Measurements from ENCODE around the gene GZMM. TPM values are rescaled to one million over a fixed set of nuclear protein-coding genes. Genes with fewer than 3 reads are reported as not detected.

GZMM gene
- polyA plus RNA-seq, 1 donor, result 2.0 TPM

DNA sequence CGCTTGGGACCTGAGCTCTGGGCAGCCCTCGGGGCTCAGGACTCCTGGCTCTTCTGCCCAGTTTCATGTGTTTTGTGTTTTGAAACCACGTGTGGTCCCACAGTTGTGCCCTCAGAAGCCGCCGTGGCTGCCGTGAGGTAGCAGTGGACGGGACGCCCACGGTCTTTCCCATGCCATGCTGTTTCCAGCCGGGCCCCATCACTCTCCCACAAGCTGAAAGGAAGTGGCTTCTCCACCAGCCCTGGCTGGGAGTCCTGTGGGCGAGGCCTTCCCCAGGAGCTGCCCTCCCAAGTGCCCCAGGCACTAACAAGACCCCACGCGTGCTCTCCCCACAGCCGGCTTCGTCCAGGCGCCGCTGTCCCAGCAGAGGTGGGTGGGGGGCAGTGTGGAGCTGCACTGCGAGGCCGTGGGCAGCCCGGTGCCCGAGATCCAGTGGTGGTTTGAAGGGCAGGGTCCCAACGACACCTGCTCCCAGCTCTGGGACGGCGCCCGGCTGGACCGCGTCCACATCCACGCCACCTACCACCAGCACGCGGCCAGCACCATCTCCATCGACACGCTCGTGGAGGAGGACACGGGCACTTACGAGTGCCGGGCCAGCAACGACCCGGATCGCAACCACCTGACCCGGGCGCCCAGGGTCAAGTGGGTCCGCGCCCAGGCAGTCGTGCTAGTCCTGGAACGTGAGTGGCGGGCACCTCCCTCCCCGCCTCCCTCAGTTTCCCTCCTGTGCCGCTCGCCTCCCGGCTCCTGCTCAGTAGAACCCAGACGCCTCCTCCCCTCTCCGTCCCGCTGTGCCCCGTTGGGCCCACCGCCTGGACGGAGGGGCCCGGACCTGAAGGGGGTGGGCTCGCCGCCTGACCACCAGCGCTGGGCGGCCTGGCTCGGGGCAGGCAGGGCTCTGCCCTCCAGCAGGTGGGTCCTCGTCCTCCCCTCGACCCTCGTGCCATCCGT is 33.9 kb downstream of the GZMM start:
- Histone ChIP-seq H3K36me3 (ENCODE audit: control insufficient read depth, insufficient read depth, low read length) (peaks cover 49% of the 10 kb centered on the region), H3K9me3 (ENCODE audit: control insufficient read depth, low read depth, low read length) (peaks cover 6% of the 10 kb centered on the region), H3K27ac (ENCODE audit: low read length) (no peak overlapping the region), H3K4me3 (ENCODE audit: low read length) (no peak overlapping the region), H3K27me3 (ENCODE audit: control insufficient read depth, insufficient read depth, low read length) (no peaks in the 10 kb centered on the region), H3K4me1 (ENCODE audit: control insufficient read depth, insufficient read depth, low read length) (peaks cover 19% of the 10 kb centered on the region)
- DNase-seq, result no peak
- WGBS (ENCODE audit: insufficient coverage, low lambda C conversion rate), result no CpG with 5 or more reads among the region's 66 CpGs

DNA sequence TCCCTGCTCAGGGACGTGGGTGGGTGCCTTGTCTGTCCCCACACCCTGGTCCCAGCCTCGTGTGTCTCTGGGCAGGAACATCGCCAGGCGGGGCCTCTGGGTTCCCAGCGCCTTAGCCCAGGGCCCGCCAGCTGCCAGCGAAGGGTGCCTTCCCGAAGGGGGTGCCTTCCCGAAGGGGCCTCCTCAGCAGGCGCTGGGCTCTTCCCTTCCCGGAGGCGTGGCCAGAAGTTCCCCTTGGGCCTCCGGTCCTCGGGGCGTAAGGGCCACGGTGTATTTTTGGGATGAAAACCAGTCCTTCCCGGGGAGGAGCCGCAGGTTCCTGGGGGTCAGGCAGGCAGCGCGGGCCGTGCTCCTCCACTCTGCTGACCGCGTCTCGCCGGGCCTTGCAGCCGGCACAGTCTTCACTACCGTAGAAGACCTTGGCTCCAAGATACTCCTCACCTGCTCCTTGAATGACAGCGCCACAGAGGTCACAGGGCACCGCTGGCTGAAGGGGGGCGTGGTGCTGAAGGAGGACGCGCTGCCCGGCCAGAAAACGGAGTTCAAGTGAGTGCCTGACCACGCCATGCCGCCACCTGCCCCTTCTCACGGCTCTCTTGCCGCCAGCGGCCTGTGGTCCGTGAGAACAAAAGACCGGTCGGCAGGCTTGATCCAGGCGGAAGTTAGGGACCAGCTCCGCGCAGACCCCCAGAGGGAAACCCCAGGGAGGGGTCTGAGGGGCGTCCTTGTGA is 35.4 kb downstream of the GZMM start:
- DNase-seq, result no peak
- H3K4me3 ChIP-seq (ENCODE audit: low read length), result no peak overlapping the region
- peaks cover 19% of the 10 kb centered on the region for H3K4me1 ChIP-seq (ENCODE audit: control insufficient read depth, insufficient read depth, low read length)
- H3K27me3 ChIP-seq (ENCODE audit: control insufficient read depth, insufficient read depth, low read length), result no peaks in the 10 kb centered on the region
- no CpG with 5 or more reads among the region's 46 CpGs for WGBS (ENCODE audit: insufficient coverage, low lambda C conversion rate)
- peaks cover 58% of the 10 kb centered on the region for H3K36me3 ChIP-seq (ENCODE audit: control insufficient read depth, insufficient read depth, low read length)
- no peak overlapping the region for H3K27ac ChIP-seq (ENCODE audit: low read length)
- H3K9me3 ChIP-seq (ENCODE audit: control insufficient read depth, low read depth, low read length), result peaks cover 7% of the 10 kb centered on the region

DNA sequence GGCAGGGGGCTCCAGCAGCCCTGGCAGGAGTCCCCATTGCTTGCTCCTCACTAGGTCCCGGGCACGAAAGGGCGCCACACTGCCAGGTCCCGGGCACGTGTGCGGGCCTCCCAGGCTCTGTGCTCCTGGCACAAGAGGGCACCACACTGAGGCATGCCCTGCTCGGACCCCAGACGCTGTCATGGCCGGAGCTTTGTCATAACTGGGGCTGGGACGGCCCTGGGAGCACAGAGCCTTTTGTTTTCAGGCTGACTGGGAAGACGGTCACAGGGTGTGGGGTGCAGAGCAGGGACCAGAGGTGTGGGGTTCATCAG is 35.9 kb downstream of the GZMM start:
- no peak overlapping the region for H3K4me3 ChIP-seq (ENCODE audit: low read length)
- H3K36me3 ChIP-seq (ENCODE audit: control insufficient read depth, insufficient read depth, low read length), result peaks cover 58% of the 10 kb centered on the region
- H3K9me3 ChIP-seq (ENCODE audit: control insufficient read depth, low read depth, low read length), result peaks cover 8% of the 10 kb centered on the region
- H3K27me3 ChIP-seq (ENCODE audit: control insufficient read depth, insufficient read depth, low read length), result no peaks in the 10 kb centered on the region
- DNase-seq, result no peak
- no peak overlapping the region for H3K27ac ChIP-seq (ENCODE audit: low read length)
- H3K4me1 ChIP-seq (ENCODE audit: control insufficient read depth, insufficient read depth, low read length), result peaks cover 14% of the 10 kb centered on the region
- WGBS (ENCODE audit: insufficient coverage, low lambda C conversion rate), result no CpG with 5 or more reads among the region's 11 CpGs

DNA sequence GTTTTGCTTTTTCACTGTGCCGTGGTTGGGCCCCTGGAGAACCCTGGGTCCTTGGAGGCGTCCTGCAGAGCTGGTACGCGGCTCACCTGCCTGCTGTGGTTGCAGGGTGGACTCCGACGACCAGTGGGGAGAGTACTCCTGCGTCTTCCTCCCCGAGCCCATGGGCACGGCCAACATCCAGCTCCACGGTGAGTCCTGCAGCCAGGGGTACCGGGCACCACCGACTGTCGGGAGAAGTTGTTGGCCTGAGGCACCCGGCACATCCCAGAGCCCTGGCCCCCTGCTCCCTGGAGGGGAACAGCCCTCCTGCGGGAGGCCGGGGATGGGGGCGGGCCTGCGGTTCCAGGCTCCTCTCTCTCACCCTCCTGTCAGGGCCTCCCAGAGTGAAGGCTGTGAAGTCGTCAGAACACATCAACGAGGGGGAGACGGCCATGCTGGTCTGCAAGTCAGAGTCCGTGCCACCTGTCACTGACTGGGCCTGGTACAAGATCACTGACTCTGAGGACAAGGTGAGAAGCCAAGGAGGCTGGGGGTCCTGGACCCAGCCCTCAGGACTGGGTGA is 36.5 kb downstream of the GZMM start:
- no peaks in the 10 kb centered on the region for H3K27me3 ChIP-seq (ENCODE audit: control insufficient read depth, insufficient read depth, low read length)
- H3K27ac ChIP-seq (ENCODE audit: low read length), result no peak overlapping the region
- no peak for DNase-seq
- H3K4me1 ChIP-seq (ENCODE audit: control insufficient read depth, insufficient read depth, low read length), result peaks cover 9% of the 10 kb centered on the region
- H3K4me3 ChIP-seq (ENCODE audit: low read length), result no peak overlapping the region
- no CpG with 5 or more reads among the region's 22 CpGs for WGBS (ENCODE audit: insufficient coverage, low lambda C conversion rate)
- peaks cover 58% of the 10 kb centered on the region for H3K36me3 ChIP-seq (ENCODE audit: control insufficient read depth, insufficient read depth, low read length)
- peaks cover 8% of the 10 kb centered on the region for H3K9me3 ChIP-seq (ENCODE audit: control insufficient read depth, low read depth, low read length)

DNA sequence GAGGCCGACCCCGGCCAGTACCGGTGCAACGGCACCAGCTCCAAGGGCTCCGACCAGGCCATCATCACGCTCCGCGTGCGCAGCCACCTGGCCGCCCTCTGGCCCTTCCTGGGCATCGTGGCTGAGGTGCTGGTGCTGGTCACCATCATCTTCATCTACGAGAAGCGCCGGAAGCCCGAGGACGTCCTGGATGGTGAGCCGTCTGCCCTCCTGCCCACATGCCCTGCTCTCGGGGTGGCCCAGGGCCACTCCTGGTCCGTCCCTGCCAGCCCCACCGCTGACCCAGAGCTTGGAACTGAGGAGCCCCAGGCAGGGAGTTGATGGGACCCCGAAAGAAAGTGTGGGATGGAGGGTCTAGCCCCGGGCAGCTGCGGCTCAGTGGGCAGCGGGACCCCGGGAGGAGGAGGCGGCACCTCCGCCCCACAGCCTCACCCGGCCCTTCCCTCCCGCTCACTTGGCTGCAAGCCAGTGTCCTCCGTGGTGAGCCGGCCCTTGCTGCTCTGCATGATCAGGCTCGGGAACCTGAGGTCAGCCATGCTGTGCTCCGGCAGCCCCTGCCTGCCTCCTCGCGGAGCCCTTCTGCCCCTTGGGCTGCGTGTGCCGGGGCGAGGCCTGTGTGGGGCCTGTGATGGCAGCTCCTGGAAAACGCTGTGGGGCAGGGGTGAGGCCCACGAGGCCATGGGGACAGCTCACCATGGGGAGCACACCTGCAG is 37.7 kb downstream of the GZMM start:
- no CpG with 5 or more reads among the region's 40 CpGs for WGBS (ENCODE audit: insufficient coverage, low lambda C conversion rate)
- no peak overlapping the region for H3K27ac ChIP-seq (ENCODE audit: low read length)
- H3K36me3 ChIP-seq (ENCODE audit: control insufficient read depth, insufficient read depth, low read length), result peaks cover 58% of the 10 kb centered on the region
- H3K9me3 ChIP-seq (ENCODE audit: control insufficient read depth, low read depth, low read length), result peaks cover 8% of the 10 kb centered on the region
- H3K4me1 ChIP-seq (ENCODE audit: control insufficient read depth, insufficient read depth, low read length), result peaks cover 3% of the 10 kb centered on the region
- peaks cover 7% of the 10 kb centered on the region for H3K27me3 ChIP-seq (ENCODE audit: control insufficient read depth, insufficient read depth, low read length)
- H3K4me3 ChIP-seq (ENCODE audit: low read length), result no peak overlapping the region
- DNase-seq, result no peak

DNA sequence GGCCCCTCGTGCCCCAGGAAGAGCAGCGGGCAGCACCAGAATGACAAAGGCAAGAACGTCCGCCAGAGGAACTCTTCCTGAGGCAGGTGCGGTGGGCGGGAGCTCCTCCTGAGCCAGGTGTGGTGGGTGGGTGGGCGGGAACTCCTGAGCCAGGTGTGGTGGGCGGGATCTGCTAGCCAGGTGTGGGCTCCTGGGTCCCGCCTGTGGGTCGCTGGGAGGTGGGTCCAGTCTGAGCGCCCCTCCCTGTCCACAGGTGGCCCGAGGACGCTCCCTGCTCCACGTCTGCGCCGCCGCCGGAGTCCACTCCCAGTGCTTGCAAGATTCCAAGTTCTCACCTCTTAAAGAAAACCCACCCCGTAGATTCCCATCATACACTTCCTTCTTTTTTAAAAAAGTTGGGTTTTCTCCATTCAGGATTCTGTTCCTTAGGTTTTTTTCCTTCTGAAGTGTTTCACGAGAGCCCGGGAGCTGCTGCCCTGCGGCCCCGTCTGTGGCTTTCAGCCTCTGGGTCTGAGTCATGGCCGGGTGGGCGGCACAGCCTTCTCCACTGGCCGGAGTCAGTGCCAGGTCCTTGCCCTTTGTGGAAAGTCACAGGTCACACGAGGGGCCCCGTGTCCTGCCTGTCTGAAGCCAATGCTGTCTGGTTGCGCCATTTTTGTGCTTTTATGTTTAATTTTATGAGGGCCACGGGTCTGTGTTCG is 38.8 kb downstream of the GZMM start:
- Histone ChIP-seq H3K36me3 (ENCODE audit: control insufficient read depth, insufficient read depth, low read length) (peaks cover 51% of the 10 kb centered on the region), H3K9me3 (ENCODE audit: control insufficient read depth, low read depth, low read length) (peaks cover 8% of the 10 kb centered on the region), H3K4me1 (ENCODE audit: control insufficient read depth, insufficient read depth, low read length) (no peaks in the 10 kb centered on the region), H3K27ac (ENCODE audit: low read length) (no peak overlapping the region), H3K4me3 (ENCODE audit: low read length) (no peak overlapping the region), H3K27me3 (ENCODE audit: control insufficient read depth, insufficient read depth, low read length) (peaks cover 15% of the 10 kb centered on the region)
- DNase-seq, result no peak
- 93% methylated on average over 3 of the region's 31 CpGs for WGBS (ENCODE audit: insufficient coverage, low lambda C conversion rate)

DNA sequence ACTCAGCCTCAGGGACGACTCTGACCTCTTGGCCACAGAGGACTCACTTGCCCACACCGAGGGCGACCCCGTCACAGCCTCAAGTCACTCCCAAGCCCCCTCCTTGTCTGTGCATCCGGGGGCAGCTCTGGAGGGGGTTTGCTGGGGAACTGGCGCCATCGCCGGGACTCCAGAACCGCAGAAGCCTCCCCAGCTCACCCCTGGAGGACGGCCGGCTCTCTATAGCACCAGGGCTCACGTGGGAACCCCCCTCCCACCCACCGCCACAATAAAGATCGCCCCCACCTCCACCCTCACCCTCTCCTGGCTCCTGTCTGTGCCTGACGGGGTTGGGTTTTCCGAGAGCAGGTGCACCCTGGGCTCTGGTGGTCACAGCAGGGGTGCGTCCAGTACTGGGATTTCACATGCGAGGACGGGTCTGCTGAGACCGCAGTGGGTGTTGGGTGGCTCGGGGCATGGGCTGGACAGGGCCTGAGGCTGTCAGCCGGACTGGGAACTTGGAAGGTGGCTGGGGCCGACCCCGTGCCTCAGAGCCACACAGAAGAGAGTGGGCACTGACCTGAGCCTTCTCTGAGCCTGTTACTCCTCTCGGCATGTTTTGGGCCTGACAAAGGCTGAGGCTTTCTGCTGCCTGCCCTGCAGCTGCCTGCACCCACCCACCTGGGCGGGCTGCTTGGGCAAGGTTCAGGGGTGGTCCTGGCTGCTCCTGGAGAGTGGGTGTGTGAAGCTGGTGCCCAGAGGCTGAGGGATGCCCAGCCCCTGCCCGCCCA is 39.5 kb downstream of the GZMM start:
- no peak for DNase-seq
- WGBS (ENCODE audit: insufficient coverage, low lambda C conversion rate), result no CpG with 5 or more reads among the region's 27 CpGs
- peaks cover under 1% of the 10 kb centered on the region for H3K4me1 ChIP-seq (ENCODE audit: control insufficient read depth, insufficient read depth, low read length)
- no peak overlapping the region for H3K4me3 ChIP-seq (ENCODE audit: low read length)
- peaks cover 22% of the 10 kb centered on the region for H3K27me3 ChIP-seq (ENCODE audit: control insufficient read depth, insufficient read depth, low read length)
- H3K36me3 ChIP-seq (ENCODE audit: control insufficient read depth, insufficient read depth, low read length), result peaks cover 44% of the 10 kb centered on the region
- peaks cover 8% of the 10 kb centered on the region for H3K9me3 ChIP-seq (ENCODE audit: control insufficient read depth, low read depth, low read length)
- no peak overlapping the region for H3K27ac ChIP-seq (ENCODE audit: low read length)

DNA sequence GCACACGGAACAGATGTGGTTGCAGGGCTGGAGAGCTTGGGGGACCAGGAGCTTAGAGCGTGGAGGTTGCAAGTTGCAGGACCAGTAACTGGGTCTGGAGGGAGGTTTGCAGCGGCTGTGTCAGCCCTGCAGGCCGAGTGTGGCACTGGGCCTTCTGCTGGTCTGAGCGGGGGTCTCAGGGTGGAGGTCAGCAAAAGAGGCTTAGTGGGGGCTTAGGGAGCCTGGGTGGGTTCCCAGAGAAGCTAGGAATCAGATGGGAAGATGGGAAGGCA is 40.1 kb downstream of the GZMM start:
- Histone ChIP-seq H3K4me3 (ENCODE audit: low read length) (no peak overlapping the region), H3K4me1 (ENCODE audit: control insufficient read depth, insufficient read depth, low read length) (peaks cover 4% of the 10 kb centered on the region), H3K27me3 (ENCODE audit: control insufficient read depth, insufficient read depth, low read length) (peaks cover 27% of the 10 kb centered on the region), H3K9me3 (ENCODE audit: control insufficient read depth, low read depth, low read length) (peaks cover 11% of the 10 kb centered on the region), H3K27ac (ENCODE audit: low read length) (no peak overlapping the region), H3K36me3 (ENCODE audit: control insufficient read depth, insufficient read depth, low read length) (peaks cover 41% of the 10 kb centered on the region)
- DNase-seq, result no peak
- WGBS (ENCODE audit: insufficient coverage, low lambda C conversion rate), result no CpG with 5 or more reads among the region's 5 CpGs

DNA sequence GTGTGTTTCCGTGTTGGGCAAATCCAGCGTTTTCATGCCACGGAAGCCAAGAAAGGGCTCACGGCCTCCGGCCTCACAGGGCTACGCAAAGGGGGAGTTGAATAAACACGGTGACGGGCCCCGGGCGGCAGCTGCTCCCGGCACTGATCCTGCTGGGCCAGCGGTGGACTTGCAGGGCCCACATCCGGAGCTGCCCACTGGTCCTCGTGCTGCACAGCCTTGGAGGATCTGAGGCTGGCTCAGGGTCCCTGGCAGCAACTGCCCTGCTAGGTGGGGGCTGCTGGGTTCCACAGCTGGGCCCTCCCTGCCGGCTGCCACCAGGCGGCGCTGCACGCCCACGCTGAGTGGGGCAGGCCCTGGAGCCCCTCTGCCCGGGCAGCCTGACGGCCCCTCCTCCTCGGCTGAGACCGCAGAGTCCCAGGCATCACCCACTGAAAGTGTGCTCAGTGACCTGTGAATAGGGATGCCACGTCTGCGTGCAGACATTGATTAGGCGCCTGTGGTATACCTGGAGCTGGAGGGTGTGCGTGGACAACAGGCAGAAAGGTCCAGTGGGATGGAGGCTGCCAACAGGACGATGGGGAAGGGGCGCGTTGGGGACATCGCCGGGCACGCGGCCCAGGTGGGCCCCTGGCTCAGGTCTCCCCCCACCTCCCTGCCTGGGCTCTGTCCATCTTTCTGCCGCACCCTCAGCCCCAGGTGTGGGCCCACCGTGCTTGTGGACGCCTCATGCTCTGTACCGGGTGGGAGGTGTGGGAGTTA is 40.6 kb downstream of the GZMM start:
- no peak overlapping the region for H3K4me3 ChIP-seq (ENCODE audit: low read length)
- H3K27ac ChIP-seq (ENCODE audit: low read length), result no peak overlapping the region
- no CpG with 5 or more reads among the region's 38 CpGs for WGBS (ENCODE audit: insufficient coverage, low lambda C conversion rate)
- H3K27me3 ChIP-seq (ENCODE audit: control insufficient read depth, insufficient read depth, low read length), result peaks cover 33% of the 10 kb centered on the region
- peaks cover 6% of the 10 kb centered on the region for H3K9me3 ChIP-seq (ENCODE audit: control insufficient read depth, low read depth, low read length)
- peaks cover 4% of the 10 kb centered on the region for H3K4me1 ChIP-seq (ENCODE audit: control insufficient read depth, insufficient read depth, low read length)
- H3K36me3 ChIP-seq (ENCODE audit: control insufficient read depth, insufficient read depth, low read length), result peaks cover 36% of the 10 kb centered on the region
- peak; percentile 20 to 25 for DNase-seq
